ENCODE results near the gene C8A. TPM values are rescaled to one million over a fixed set of nuclear protein-coding genes. Genes with fewer than 3 reads are reported as not detected.

Gene C8A
- total and polyA plus RNA-seq, 4 experiments from 2014 or later, result not detected

GRCh38 chr1:56836359-56836758 lies 18.2 kb upstream of the C8A start:
- Mint-ChIP-seq H3K4me3 (no peak overlapping the region), H3K36me3 (no peaks in the 10 kb centered on the region), H3K27ac (no peak overlapping the region), H3K27me3 (peaks cover 6% of the 10 kb centered on the region in 2 donors), H3K9me3 (peaks cover 0 to 9% (median 2%) of the 10 kb centered on the region in 8 donors), H3K4me1 (peaks cover 0 to 5% (median 1%) of the 10 kb centered on the region in 4 donors)
- Histone ChIP-seq H3K9me3 (ENCODE audit: control insufficient read depth in 1 of 2, low read length in 2 of 2) (no peaks in the 10 kb centered on the region), H3K4me1 (ENCODE audit: insufficient read depth, low read length) (no peaks in the 10 kb centered on the region), H3K27ac (ENCODE audit: low read depth, low read length) (no peak overlapping the region), H3K36me3 (ENCODE audit: insufficient read depth, low read length) (no peaks in the 10 kb centered on the region), H3K27me3 (ENCODE audit: insufficient read depth, low read length) (no peaks in the 10 kb centered on the region), H3K4me3 (ENCODE audit: low read length in 2 of 2) (no peak overlapping the region)
- intact Hi-C loops (cut with micrococcal nuclease), result no loop called here
- ChIA-PET CTCF (ENCODE audit: partially characterized antibody) (interaction anchor here (2.1 kb wide), 1 partner anchor 11 kb away, joined by 7 read pairs; no protein-coding TSS in a partner anchor), POLR2A (ENCODE audit: partially characterized antibody) (no interaction called here)
- no peak for DNase-seq

GRCh38 chr1:56837244-56837939 lies 17.2 kb upstream of the C8A start:
- Mint-ChIP-seq H3K4me1 (no peaks in the 10 kb centered on the region), H3K4me3 (no peak overlapping the region), H3K27me3 (peaks cover 5 to 6% of the 10 kb centered on the region in 2 donors), H3K27ac (no peak overlapping the region), H3K36me3 (no peaks in the 10 kb centered on the region), H3K9me3 (peaks cover 0 to 9% (median 2%) of the 10 kb centered on the region in 8 donors)
- Histone ChIP-seq H3K9me3 (ENCODE audit: control insufficient read depth in 1 of 2, low read length in 2 of 2) (no peaks in the 10 kb centered on the region), H3K27me3 (ENCODE audit: insufficient read depth, low read length) (no peaks in the 10 kb centered on the region), H3K27ac (ENCODE audit: low read depth, low read length) (no peak overlapping the region), H3K36me3 (ENCODE audit: insufficient read depth, low read length) (no peaks in the 10 kb centered on the region), H3K4me3 (ENCODE audit: low read length in 2 of 2) (no peak overlapping the region), H3K4me1 (ENCODE audit: insufficient read depth, low read length) (no peaks in the 10 kb centered on the region)
- intact Hi-C loops (cut with micrococcal nuclease), result no loop called here
- CTCF ChIA-PET (ENCODE audit: partially characterized antibody), result interaction anchor here (2.1 kb wide), 1 partner anchor 12 kb away, joined by 7 read pairs; no protein-coding TSS in a partner anchor
- POLR2A ChIA-PET (ENCODE audit: partially characterized antibody), result no interaction called here
- no peak for DNase-seq

- H3K27ac ChIP-seq (ENCODE audit: low read depth, low read length), result no peak overlapping the region
- H3K27me3 ChIP-seq (ENCODE audit: insufficient read depth, low read length), result no peaks in the 10 kb centered on the region
- Mint-ChIP-seq H3K27ac (no peak overlapping the region), H3K36me3 (no peaks in the 10 kb centered on the region), H3K9me3 (peaks cover 0 to 9% (median 2%) of the 10 kb centered on the region in 8 donors), H3K27me3 (peaks cover 5 to 6% of the 10 kb centered on the region in 2 donors), H3K4me1 (no peaks in the 10 kb centered on the region), H3K4me3 (no peak overlapping the region)
- ChIA-PET CTCF (ENCODE audit: partially characterized antibody) (no interaction called here), POLR2A (ENCODE audit: partially characterized antibody) (no interaction called here)
- H3K4me1 ChIP-seq (ENCODE audit: insufficient read depth, low read length), result no peaks in the 10 kb centered on the region
- no peak for DNase-seq
- intact Hi-C loops (cut with micrococcal nuclease), result no loop called here
- H3K36me3 ChIP-seq (ENCODE audit: insufficient read depth, low read length), result no peaks in the 10 kb centered on the region
- H3K9me3 ChIP-seq (ENCODE audit: control insufficient read depth in 1 of 2, low read length in 2 of 2), result no peaks in the 10 kb centered on the region
- no peak overlapping the region for H3K4me3 ChIP-seq (ENCODE audit: low read length in 2 of 2)
Observed at GRCh38 chr1:56838759-56839158, 15.8 kb upstream of the C8A start.

- no peak overlapping the region for H3K4me3 ChIP-seq (ENCODE audit: low read length in 2 of 2)
- Mint-ChIP-seq H3K27ac (no peak overlapping the region), H3K4me1 (no peaks in the 10 kb centered on the region), H3K36me3 (no peaks in the 10 kb centered on the region), H3K9me3 (peaks cover 0 to 9% (median 2%) of the 10 kb centered on the region in 8 donors), H3K27me3 (peaks cover 5 to 14% of the 10 kb centered on the region in 2 donors), H3K4me3 (no peak overlapping the region)
- intact Hi-C loops (cut with micrococcal nuclease), result no loop called here
- POLR2A ChIA-PET (ENCODE audit: partially characterized antibody), result no interaction called here
- H3K4me1 ChIP-seq (ENCODE audit: insufficient read depth, low read length), result no peaks in the 10 kb centered on the region
- H3K27ac ChIP-seq (ENCODE audit: low read depth, low read length), result no peak overlapping the region
- no peaks in the 10 kb centered on the region for H3K36me3 ChIP-seq (ENCODE audit: insufficient read depth, low read length)
- DNase-seq, result no peak
- H3K27me3 ChIP-seq (ENCODE audit: insufficient read depth, low read length), result no peaks in the 10 kb centered on the region
- CTCF ChIA-PET (ENCODE audit: partially characterized antibody), result interaction anchor here (0.8 to 5.2 kb wide), 2 partner anchors 12 to 23 kb away, joined by 3 to 31 read pairs; no protein-coding TSS in a partner anchor
- no peaks in the 10 kb centered on the region for H3K9me3 ChIP-seq (ENCODE audit: control insufficient read depth in 1 of 2, low read length in 2 of 2)
Observed at GRCh38 chr1:56843544-56843943, 11.1 kb upstream of the C8A start.

- CTCF ChIA-PET (ENCODE audit: partially characterized antibody), result interaction anchor here (5.2 kb wide), 1 partner anchor 13 kb away, joined by 31 read pairs; no protein-coding TSS in a partner anchor
Observed at GRCh38 chr1:56844545-56845136, 10.0 kb upstream of the C8A start.

GRCh38 chr1:56845343-56845742 lies 9.3 kb upstream of the C8A start:
- H3K4me1 Mint-ChIP-seq, result no peaks in the 10 kb centered on the region
- no peak for DNase-seq
- ChIA-PET POLR2A (ENCODE audit: partially characterized antibody) (no interaction called here), CTCF (ENCODE audit: partially characterized antibody) (interaction anchor here (5.2 kb wide), 1 partner anchor 13 kb away, joined by 31 read pairs; no protein-coding TSS in a partner anchor)
- H3K4me1 ChIP-seq (ENCODE audit: insufficient read depth, low read length), result no peaks in the 10 kb centered on the region
- no peak overlapping the region for H3K4me3 ChIP-seq (ENCODE audit: low read length in 2 of 2)
- H3K4me3 Mint-ChIP-seq, result no peak overlapping the region
- peaks cover 5 to 13% of the 10 kb centered on the region in 2 donors for H3K27me3 Mint-ChIP-seq
- intact Hi-C loops (cut with micrococcal nuclease), result no loop called here
- H3K27ac ChIP-seq (ENCODE audit: low read depth, low read length), result no peak overlapping the region
- no peaks in the 10 kb centered on the region for H3K9me3 ChIP-seq (ENCODE audit: control insufficient read depth in 1 of 2, low read length in 2 of 2)
- H3K27me3 ChIP-seq (ENCODE audit: insufficient read depth, low read length), result no peaks in the 10 kb centered on the region
- no peaks in the 10 kb centered on the region for H3K36me3 Mint-ChIP-seq
- no peaks in the 10 kb centered on the region for H3K36me3 ChIP-seq (ENCODE audit: insufficient read depth, low read length)
- H3K27ac Mint-ChIP-seq, result no peak overlapping the region
- H3K9me3 Mint-ChIP-seq, result no peaks in the 10 kb centered on the region

More at GRCh38 chr1:56844545-56845136, 10.0 kb upstream of the C8A start:
- no peaks in the 10 kb centered on the region for H3K4me1 Mint-ChIP-seq
- H3K27me3 Mint-ChIP-seq, result peaks cover 5 to 13% of the 10 kb centered on the region in 2 donors
- H3K27ac Mint-ChIP-seq, result no peak overlapping the region
- Histone ChIP-seq H3K36me3 (ENCODE audit: insufficient read depth, low read length) (no peaks in the 10 kb centered on the region), H3K4me3 (ENCODE audit: low read length in 2 of 2) (no peak overlapping the region), H3K27me3 (ENCODE audit: insufficient read depth, low read length) (no peaks in the 10 kb centered on the region), H3K27ac (ENCODE audit: low read depth, low read length) (no peak overlapping the region), H3K4me1 (ENCODE audit: insufficient read depth, low read length) (no peaks in the 10 kb centered on the region), H3K9me3 (ENCODE audit: control insufficient read depth in 1 of 2, low read length in 2 of 2) (no peaks in the 10 kb centered on the region)
- no peaks in the 10 kb centered on the region for H3K36me3 Mint-ChIP-seq
- intact Hi-C loops (cut with micrococcal nuclease), result no loop called here
- DNase-seq, result no peak
- POLR2A ChIA-PET (ENCODE audit: partially characterized antibody), result no interaction called here
- H3K9me3 Mint-ChIP-seq, result peaks cover 0 to 2% (median 0%) of the 10 kb centered on the region in 8 donors
- no peak overlapping the region for H3K4me3 Mint-ChIP-seq

- no peaks in the 10 kb centered on the region for H3K4me1 Mint-ChIP-seq
- Histone ChIP-seq H3K27me3 (ENCODE audit: insufficient read depth, low read length) (no peaks in the 10 kb centered on the region), H3K9me3 (ENCODE audit: control insufficient read depth in 1 of 2, low read length in 2 of 2) (no peaks in the 10 kb centered on the region), H3K4me1 (ENCODE audit: insufficient read depth, low read length) (no peaks in the 10 kb centered on the region), H3K27ac (ENCODE audit: low read depth, low read length) (no peak overlapping the region), H3K4me3 (ENCODE audit: low read length in 2 of 2) (no peak overlapping the region), H3K36me3 (ENCODE audit: insufficient read depth, low read length) (no peaks in the 10 kb centered on the region)
- intact Hi-C loops (cut with micrococcal nuclease), result no loop called here
- ChIA-PET POLR2A (ENCODE audit: partially characterized antibody) (no interaction called here), CTCF (ENCODE audit: partially characterized antibody) (no interaction called here)
- no peaks in the 10 kb centered on the region for H3K36me3 Mint-ChIP-seq
- no peaks in the 10 kb centered on the region for H3K9me3 Mint-ChIP-seq
- H3K4me3 Mint-ChIP-seq, result no peak overlapping the region
- H3K27me3 Mint-ChIP-seq, result peaks cover 0 to 10% of the 10 kb centered on the region in 2 donors
- no peak for DNase-seq
- H3K27ac Mint-ChIP-seq, result no peak overlapping the region
Observed at GRCh38 chr1:56849750-56850149, 4.8 kb upstream of the C8A start.

Data from CD4-positive, alpha-beta memory T cell (primary cell).